HG02870 (cell line): Measurements from ENCODE around the gene ZNF587B.
"Not testable (repeated sequence)": the region's sequence is repeated elsewhere in the genome, so short reads cannot be mapped to it uniquely, and the experiment has no call there.

Experiments used
- ATAC-seq: cut with Tn5 transposase; IDR thresholded peaks from one replicate; pipeline ENCODE4 v1.9.1; 2021; ENCODE audit warnings: mild to moderate bottlenecking, moderate library complexity; ENCODE audit not compliant: unreplicated experiment

Gene ZNF587B

DNA sequence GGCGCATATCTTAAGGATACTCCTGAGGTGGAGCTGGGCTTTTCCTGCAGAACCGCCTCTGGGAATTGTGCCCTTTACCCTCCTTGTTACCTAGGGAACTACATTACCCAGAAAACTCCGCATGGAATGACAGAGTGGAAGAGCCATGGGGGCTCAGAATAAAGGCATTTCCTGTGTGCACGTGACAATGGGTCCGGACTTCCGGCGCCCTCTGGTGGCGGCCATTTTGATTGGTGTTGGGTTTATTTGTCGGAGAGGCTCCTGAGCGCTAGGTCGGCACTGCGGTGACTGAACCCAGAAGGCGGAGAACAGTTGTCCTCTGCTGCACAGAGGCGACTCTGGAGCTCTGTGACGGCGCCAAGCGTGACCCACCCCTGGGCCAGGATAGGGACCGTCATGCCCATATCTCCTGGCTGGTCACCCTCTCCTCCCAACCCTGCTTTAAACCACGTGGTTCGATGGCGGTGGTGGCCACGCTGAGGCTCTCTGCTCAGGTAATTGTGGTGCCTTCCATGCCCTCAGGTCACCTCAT, at the start of gene ZNF587B:
TSS of gene ZNF587B (plus strand) at position 229 of the 532 bp plus-strand sequence. CDS start at position 459, 230 bp downstream.
- ATAC-seq: no peak

DNA sequence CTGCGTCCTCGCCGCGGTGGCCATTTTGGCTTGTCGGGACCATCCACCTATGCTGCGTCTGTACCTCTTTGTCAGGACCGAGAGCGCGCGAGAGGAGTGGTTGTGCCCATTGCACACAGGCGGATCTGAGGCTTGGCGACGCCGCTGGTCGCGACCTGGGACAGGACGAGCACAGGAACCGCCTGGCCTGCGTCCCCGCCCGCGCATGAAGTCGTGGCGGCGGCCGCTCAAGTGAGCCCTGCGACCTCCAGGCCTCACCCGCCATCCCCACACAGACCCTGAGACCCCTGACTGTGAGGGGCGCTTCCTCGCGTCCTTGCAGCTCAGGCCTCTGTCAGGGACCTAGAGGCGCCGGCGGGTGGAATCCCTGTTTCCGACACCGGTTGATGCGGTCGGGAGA, 43.8 kb upstream of the ZNF587B start:
- ATAC-seq: no peak

DNA sequence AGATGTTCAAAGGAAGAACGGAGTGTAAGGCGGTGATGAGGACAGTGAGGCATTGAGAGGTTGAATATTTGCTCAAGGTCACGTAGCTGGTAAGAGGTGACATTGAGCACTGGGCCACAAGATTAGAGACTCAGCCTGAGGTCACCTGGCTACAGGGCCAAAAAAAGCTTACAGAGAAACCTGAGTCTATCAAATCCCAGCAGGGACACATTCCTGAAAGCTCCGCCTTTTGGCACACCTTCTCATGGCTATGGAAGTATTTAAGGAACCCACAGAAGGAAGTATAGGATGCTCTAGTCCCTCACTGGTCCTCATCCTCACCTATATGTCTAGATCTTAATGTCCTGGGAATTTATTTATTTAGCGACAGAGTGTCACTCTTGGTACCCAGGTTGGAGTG, 43.2 kb upstream of the ZNF587B start:
- no peak for ATAC-seq

DNA sequence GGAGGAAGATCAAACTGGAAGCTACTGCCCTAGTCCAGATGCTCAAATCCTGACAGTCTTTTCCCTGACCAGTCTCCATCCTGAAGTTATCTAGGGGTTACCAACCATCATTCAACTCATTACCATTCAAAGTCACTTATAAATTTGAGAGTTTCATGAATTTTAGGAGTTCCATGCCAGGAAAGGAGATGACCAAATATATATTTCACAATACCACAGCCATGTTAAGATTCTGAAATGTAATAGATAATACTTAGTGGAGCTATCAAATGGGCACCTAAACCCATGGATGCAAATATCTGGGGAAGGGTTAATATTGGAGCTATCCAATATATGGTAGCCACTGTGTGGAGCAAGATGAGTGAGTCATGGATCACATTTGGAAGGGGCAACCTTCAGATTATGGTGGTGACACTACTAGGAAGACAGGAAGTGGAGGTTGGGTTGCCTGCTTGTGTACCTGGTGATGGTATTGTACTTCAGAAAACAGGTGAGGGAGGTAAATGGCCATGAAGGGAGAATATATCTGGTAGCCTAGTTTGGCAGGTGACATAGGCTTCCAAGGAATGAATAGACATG, 41.9 kb upstream of the ZNF587B start:
- no peak for ATAC-seq

DNA sequence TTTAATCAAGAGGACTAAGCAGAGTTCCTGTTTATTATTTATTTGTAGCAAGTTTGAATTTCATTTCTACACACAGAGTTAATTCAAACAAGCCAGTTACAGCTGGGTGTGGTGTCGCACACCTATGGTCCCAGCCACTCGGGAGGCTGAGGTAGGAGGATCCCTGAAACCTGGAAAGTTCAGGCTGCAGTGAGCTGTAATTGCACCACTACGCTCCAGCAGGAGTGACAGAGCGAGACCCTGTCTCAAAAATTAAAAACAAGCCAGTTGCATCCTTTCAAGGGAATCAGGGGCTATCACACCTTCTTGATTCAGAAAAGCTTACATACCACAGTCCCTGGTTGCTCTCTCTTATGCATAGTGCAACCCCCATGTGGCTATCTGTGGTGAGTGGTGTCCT, 40.8 kb upstream of the ZNF587B start:
- ATAC-seq: no peak

DNA sequence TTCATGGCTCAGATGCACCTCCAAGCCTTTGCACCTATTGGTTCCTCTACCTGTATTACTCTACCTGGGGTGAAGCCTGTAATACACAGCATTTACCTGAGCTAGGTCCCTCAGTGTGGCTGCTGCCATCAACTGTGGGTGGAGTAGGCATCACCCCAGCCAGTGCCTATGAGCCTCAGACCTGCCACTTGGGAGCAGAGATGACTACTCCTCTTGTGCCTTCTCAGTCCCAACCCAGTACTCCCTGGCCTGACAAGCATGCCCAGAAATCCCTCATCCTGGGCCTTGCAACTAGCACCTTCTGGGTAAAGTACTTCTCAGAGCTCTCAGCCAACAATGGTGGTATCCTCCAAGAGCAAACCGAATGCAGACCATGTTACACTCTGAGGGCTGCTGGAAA, 33.5 kb upstream of the ZNF587B start:
- ATAC-seq: not testable (repeated sequence)

DNA sequence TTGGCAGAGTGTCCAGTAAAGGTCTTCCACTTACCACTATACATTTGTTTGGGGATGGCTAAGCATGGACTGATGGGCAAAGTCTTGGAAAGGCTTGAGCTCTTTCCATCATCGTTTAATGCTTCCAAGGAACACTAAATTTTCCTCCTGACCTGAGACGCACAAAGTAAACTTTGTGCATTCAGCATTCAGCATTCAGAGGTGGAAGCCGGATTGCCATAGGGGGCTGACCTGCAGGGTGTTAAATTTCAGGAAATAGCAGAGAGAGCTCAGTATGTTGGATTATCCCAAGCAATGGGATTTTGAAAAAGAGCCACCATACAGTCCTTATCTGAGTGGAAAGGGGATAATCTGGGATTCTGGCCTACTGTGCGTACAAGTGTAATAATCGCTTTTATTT, 29.4 kb upstream of the ZNF587B start:
- no peak for ATAC-seq

DNA sequence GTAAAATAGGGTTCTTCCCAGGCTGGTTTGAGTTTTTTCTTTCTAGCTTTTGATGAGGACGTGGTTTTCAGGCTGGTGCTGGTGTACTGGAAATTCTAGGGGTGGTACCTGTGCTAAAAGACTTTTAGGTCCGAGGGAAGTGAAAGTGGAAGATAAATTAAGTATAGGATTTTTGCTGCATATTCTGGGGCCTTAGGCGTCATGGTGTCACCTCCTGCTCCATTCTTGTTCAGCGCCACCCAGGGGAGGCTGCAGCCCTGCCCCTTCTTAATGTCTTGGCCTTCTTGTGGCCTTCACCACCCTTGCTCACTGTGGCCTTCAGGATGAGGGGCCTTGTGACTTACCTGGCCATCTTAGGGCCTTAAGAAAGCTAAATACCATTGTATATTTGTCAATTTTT, 27.8 kb upstream of the ZNF587B start:
- ATAC-seq: no peak

DNA sequence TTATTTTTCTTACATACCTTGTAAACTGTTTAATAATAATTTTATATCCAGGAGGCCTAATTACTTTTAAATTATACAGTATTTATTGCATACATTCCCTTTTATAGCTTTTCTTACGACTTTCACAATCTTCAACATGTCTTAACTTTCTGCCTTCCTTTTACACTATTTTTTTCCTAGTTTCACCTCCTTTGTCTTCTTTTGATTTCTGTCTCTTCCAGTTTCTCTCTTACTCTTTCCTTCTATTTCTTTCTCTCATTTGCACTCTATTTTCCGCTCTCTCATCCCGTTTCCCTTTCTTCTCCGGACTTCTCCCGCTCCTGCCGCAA, 26.9 kb upstream of the ZNF587B start:
- no peak for ATAC-seq

DNA sequence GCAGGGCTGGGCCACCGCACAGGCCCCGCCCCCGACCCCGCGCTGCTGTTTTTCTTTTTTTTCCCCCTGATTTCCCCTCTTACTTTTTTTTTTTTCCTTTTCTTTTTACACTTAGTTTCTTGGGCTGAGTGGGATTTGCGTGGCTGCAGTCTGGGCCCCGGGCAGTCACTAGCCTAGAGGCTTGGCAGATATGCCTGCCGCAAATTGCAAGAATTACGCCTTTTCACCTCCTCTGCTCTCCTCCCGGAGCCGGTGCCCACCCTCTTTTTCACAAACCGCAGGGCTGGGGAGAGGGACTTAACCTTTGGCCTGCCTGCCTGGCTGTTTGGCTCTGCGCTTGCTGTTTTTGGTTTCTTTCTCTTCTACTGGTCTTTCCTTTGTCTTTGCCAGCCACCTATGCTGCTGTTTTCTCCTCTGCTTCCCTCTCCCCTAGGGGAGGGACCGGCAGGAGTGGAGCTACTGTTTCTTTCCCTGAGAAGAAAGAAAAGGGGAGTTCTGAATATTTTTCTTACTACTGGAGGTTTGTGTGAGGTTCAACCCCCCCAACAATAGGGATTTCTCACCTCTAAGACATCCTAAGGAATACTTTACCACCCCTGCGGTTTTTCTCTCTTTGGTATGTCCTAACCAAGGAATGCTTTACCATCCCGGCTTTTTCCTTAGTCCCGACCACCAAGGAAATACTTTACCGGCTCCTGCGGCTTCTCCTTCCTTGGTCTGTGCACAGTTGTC, 26.3 kb upstream of the ZNF587B start:
- no peak for ATAC-seq

DNA sequence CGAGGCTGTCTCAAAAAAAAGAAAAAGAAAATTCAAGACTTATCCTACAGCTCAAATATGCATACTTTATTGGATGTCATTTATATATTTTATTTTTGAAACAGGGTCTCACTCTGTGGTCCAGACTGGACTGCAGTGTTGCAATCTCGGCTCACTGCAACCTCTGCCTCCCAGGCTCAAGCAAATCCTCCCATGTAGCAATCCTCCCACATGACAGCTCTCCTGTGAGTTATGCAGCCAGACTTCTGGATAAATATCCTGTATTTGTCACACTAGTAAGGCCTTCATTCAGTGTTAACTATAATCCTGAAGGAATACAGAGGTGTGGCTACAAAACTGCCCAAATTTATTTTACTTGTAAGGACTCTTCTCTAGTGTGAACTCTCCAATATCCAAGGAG, 22.6 kb upstream of the ZNF587B start:
- no peak for ATAC-seq

DNA sequence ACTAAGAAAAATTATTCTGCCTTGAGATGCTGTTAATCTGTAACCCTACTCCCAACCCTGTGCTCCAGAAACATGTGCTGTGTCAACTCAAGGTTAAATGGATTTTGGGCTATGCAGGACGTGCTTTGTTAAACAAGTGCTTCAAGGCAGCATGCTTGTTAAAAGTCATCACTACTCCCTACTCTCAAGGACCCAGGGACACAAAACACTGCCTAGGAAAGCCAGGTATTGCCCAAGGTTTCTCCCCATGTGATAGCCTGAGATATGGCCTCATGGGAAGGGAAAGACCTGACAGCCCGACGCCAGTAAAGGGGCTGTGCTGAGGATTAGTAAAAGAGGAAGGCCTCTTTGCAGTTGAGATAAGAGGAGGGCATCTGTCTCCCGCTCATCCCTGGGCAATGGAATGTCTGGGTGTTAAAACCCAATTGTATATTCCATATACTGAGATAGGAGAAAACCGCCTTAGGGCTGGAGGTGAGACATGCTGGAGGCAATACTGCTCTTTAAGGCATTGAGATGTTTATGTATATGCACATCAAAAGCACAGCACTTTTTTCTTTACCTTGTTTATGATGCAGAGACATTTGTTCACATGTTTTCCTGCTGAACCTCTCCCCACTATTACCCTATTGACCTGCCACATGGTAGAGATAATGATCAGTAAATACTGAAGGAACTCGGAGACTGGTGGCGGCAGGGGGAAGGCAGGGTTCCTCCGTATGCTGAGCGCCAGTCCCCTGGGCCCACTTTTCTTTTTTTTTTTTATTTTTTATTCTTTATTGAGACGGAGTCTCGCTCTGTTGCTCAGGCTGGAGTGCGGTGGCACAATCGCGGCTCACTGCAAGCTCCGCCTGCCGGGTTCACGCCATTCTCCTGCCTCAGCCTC, 19.4 kb upstream of the ZNF587B start:
- ATAC-seq: not testable (repeated sequence)

DNA sequence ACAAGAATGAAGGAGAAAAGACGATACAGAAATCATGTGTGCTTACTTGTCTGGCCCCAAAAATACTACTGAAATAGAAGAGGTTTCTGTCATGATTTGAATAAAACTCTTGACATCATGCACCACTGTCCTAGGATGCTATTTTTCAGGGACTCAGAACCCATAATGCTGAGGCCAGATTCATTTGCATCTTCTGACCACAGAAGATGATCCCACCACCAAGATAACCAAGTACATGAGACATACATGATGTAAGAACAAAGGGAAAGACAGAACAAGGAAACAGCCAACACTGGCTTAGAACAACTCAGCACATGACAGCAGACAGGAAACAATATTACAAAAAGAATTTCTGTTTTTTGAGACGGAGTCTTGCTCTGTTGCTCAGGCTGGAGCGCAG, 17.9 kb upstream of the ZNF587B start:
- ATAC-seq: peak; percentile 49

DNA sequence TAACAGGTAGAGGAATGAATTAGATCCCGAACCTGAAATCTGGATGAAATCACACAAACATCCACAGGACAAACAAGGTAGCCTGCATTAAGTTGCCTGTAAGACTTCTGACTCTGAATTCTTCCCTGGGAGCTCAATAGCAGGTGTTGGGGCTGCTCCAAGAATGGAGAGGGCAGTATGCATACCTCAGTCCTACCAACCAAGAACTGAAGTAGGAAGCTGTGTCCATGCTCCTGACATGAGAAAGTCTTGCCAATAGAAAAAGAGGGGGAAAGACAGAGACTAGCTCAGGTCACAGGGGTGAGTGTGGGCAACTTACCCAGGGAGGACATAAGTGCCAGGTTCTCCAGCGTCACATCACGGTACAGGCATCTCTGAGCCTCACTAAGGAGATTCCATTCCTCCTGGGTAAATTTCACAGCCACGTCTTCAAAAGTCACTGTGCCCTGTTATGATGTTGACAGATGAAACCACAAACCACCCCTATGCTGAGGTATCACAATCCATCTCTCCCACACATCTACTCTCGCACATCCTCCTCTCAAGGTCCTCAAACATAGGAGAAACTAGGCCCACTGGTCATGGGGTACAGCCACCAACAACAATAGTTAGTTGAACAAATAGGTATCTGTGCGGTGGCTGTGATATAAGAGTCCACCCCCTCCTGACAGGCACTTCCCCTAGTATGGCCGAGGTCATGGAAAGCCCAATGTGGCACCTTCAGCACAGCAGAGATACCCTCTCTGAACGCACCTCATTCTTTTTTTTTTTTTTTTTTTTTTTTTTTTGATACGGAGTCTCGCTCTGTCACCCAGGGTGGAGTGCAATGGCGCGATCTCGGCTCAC, 16.9 kb upstream of the ZNF587B start:
- not testable (repeated sequence) for ATAC-seq

DNA sequence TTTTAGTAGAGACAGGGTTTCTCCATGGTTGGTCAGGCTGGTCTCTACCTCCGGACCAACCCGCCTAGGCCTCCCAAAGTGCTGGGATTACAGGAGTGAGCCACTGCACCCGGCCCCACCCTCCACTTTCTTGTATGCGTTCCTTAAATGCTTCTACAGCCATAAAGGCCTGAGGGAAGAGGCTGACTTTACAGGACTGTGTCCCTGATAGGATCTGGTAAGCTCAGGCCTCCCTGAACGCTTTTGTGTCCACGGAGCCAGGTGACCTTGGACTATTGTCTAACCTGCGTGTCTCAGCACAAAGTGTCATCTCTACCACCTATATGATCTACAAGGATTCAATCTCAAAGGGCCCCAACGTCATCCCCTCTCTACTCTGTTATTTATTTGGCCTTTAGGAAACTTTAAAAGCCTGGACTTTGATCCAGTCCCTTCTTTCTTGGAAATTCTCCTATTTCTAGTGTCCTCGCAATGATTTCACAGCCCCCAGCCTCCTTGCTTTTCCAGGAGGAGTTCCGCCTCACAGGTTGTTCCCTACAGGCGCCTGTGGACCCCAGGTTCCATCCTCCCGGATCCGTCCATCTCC, 16.1 kb upstream of the ZNF587B start:
- no peak for ATAC-seq

DNA sequence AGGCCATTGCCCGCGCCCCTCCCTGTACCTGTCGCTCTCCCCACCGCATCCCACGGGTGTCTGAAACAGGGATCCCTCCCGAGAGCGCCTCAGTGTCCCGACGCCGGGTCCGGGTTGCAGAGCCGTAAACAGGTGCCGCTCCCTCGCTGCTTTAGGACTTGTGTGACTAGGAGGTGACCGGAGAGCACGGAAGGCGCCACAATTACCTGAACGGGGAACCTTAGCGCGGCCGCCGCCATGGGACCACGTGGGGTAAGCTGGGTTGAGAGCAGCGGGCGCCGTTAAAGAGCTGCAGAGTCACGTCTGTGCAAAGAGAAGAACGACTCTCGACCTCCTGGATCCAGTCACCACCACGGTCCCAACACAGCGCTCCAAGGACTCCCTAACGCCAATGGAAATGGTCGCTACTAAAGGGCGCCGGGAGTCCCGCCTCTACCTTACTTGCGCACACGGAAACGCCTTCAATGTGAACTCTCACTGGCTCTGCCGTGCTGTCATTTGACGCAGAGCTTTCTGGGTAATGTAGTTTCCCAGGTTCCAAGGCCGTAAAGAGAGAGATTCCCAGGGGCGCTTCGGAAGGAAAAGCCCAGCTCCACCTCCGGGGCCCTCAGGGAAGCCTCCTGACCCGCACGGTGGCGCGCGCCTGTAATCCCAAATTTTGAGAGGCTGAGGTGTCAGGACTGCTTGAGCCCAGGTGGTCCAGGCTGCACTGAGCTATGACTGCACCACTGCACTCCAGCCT, 15.4 kb upstream of the ZNF587B start, which contains the start of gene ZNF552:
TSS of gene ZNF552 (minus strand) at position 409 of the 742 bp plus-strand sequence. CDS start at position 239, 170 bp downstream.
- peak; percentile 65 for ATAC-seq

DNA sequence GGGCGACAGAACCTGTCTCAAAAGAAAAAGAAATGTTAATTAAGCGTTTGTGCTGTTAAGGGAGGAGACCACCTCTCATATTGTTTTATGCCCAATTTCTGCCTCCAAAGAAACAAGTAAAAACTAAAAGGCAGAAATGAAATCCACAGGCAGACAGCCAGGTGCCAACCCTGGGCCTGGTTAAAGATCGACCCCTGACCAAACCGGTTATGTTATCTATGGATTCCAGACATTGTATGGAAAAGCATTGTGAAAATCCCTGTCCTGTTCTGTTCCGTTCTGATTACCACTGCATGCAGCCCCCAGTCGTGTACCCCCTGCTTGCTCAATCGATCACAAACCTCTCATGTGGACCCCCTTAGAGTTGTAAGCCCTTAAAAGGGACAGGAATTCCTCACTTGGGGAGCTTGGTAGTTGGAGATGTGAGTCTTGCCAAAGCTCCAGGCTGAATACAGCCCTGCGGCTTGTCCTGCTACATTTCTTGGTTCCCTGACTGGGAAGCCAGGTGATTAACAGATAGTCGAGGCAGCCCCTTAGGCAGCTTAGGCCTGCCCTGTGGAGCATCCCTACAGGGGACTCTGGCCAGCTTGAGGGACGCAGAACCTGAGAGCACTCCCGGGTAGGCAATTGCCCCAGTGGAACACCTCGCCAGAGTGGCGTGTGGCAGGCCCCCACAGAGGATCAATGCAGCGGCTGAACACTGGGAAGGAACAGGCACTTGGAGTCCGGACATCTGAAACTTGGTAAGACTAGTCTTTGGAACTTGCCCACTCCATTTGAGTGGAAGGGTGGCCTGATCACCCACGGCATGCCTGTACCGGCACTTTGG, 14.6 kb upstream of the ZNF587B start:
- ATAC-seq: no peak

DNA sequence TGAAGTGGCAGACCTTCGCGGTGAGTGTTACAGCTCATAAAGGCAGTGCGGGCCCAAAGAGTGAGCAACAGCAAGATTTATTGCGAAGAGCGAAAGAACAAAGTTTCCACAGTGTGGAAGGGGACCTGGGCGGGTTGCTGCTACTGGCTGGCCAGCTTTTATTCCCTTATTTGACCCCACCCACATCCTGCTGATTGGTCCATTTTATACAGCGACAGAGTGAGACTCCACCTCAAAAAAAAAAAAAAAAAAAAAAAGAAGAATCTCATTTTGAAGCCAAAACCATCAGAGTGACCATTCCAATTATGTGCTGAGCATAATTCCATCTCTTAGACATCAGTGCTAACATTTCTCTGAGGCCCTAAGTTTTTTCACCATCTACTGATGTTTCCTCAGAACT, 13.4 kb upstream of the ZNF587B start:
- ATAC-seq: no peak

DNA sequence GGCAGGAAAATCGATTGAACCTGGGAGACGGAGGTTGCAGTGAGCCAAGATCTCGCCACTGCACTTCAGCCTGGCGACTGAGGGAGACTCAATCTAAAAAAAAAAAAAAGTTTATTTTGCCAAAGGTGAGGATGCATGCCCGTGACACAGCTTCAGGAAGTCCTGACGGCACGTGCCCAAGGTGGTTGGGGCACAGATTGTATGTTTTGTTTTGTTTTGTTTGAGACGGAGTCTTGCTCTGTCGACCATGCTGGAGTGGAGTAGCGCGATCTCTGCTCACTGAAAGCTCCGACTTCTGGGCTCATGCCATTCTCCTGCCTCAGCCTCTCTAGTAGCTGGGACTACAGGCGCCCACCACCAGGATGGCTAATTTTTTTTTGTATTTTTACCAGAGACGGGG, 12.1 kb upstream of the ZNF587B start:
- no peak for ATAC-seq
